HEK293T (cell line): ENCODE results near the gene TERB1.

Experiments used
- CTCF ChIA-PET: fragments of 350-600 bp; formaldehyde crosslinking; extraction: SDS; loops from one replicate; lab custom pipeline; 2021; ENCODE audit warnings: antibody characterized with exemption, inconsistent platforms; lab: Yijun Ruan, JAX
- POLR2A ChIA-PET: fragments of 350-600 bp; formaldehyde crosslinking; extraction: SDS; loops from one replicate; lab custom pipeline; 2020; ENCODE audit warnings: antibody characterized with exemption, inconsistent platforms; lab: Yijun Ruan, JAX
- DNase-seq: peaks from one replicate; pipeline ENCODE4 v3.0.0; 2012; ENCODE audit warnings: mixed read lengths; ENCODE audit errors: extremely low spot score
- ARNT ChIP-seq: fragments of 450-650 bp; IDR thresholded peaks from 2 replicates; pipeline ENCODE4 v1.6.1; 2017; ENCODE audit warnings: mild to moderate bottlenecking
- BHLHE40 ChIP-seq: fragments of 450-650 bp; IDR thresholded peaks from 2 replicates; pipeline ENCODE4 v1.6.1; 2016; ENCODE audit warnings: mild to moderate bottlenecking, moderate library complexity, borderline replicate concordance
- CTBP1 ChIP-seq: fragments of 450-650 bp; IDR thresholded peaks from 2 replicates; pipeline ENCODE4 v1.6.1; 2016; ENCODE audit warnings: borderline replicate concordance
- ELF4 ChIP-seq: fragments of 450-650 bp; IDR thresholded peaks from 2 replicates; pipeline ENCODE4 v1.6.1; 2017; ENCODE audit warnings: antibody characterized with exemption
- FOXA1 ChIP-seq: fragments of 450-650 bp; IDR thresholded peaks from 2 replicates; pipeline ENCODE4 v1.6.1; 2016; ENCODE audit warnings: mild to moderate bottlenecking
- FOXK2 ChIP-seq: fragments of 450-650 bp; IDR thresholded peaks from 2 replicates; pipeline ENCODE4 v1.6.1; 2016; ENCODE audit warnings: mild to moderate bottlenecking
- FOXM1 ChIP-seq: fragments of 450-650 bp; IDR thresholded peaks from 2 replicates; pipeline ENCODE4 v1.6.1; 2017; ENCODE audit warnings: mild to moderate bottlenecking, borderline replicate concordance
- HDGF ChIP-seq: fragments of 450-650 bp; IDR thresholded peaks from 2 replicates; pipeline ENCODE4 v1.6.1; 2017; ENCODE audit warnings: antibody characterized with exemption, borderline replicate concordance
- L3MBTL2 ChIP-seq: fragments of 450-650 bp; conservative IDR thresholded peaks from 2 replicates; pipeline ENCODE4 v1.6.1; 2016; ENCODE audit warnings: mild to moderate bottlenecking
- LEF1 ChIP-seq: fragments of 450-650 bp; IDR thresholded peaks from 2 replicates; pipeline ENCODE4 v1.6.1; 2017; ENCODE audit warnings: mild to moderate bottlenecking, borderline replicate concordance
- NFRKB ChIP-seq: fragments of 450-650 bp; IDR thresholded peaks from 2 replicates; pipeline ENCODE4 v1.6.1; 2016; ENCODE audit warnings: mild to moderate bottlenecking, moderate library complexity
- PKNOX1 ChIP-seq: fragments of 450-650 bp; IDR thresholded peaks from 2 replicates; pipeline ENCODE4 v1.6.1; 2016
- SP1 ChIP-seq: fragments of 450-650 bp; IDR thresholded peaks from 2 replicates; pipeline ENCODE4 v1.6.1; 2017
- SUZ12 ChIP-seq: fragments of 450-650 bp; IDR thresholded peaks from 2 replicates; pipeline ENCODE4 v1.6.1; 2016; ENCODE audit warnings: mild to moderate bottlenecking
- TARDBP ChIP-seq: fragments of 450-650 bp; IDR thresholded peaks from 2 replicates; pipeline ENCODE4 v1.6.1; 2016
- ZNF384 ChIP-seq: fragments of 450-650 bp; IDR thresholded peaks from 2 replicates; pipeline ENCODE4 v1.6.1; 2016

TERB1 gene

GRCh38 chr16:66711581-66711980 is 89.8 kb downstream of the TERB1 start:
- TF ChIP-seq FOXK2 (no peak), LEF1 (no peak), L3MBTL2 (no peak), ZNF384 (no peak), SP1 (no peak), NFRKB (no peak), PKNOX1 (no peak), TARDBP (no peak), FOXM1 (no peak), HDGF (no peak), ELF4 (no peak), ARNT (no peak), CTBP1 (no peak), BHLHE40 (no peak), SUZ12 (no peak), FOXA1 (no peak)
- POLR2A ChIA-PET, result no interaction called here
- no peak for DNase-seq
- CTCF ChIA-PET, result no interaction called here

- no peak for TF ChIP-seq NFRKB
- TF ChIP-seq LEF1, result no peak
- TF ChIP-seq L3MBTL2, result no peak
- no peak for TF ChIP-seq FOXM1
- no peak for TF ChIP-seq ARNT
- TF ChIP-seq BHLHE40, result no peak
- TF ChIP-seq SUZ12, result no peak
- POLR2A ChIA-PET, result no interaction called here
- DNase-seq, result no peak
- CTCF ChIA-PET, result no interaction called here
Observed at GRCh38 chr16:66706506-66706880, 94.9 kb downstream of the TERB1 start.

- TF ChIP-seq CTBP1 (no peak), PKNOX1 (no peak), SUZ12 (no peak)
- CTCF ChIA-PET, result interaction anchor here (0.7 kb wide), 2 partner anchors 25 to 162 kb away, joined by 3 read pairs; no protein-coding TSS in a partner anchor
- no peak for DNase-seq
- POLR2A ChIA-PET, result no interaction called here
Observed at GRCh38 chr16:66705790-66706505, 95.4 kb downstream of the TERB1 start.
